LNCaP clone FGC (cell line): ENCODE data around the gene KCNQ1.

ENCODE experiments used
- DNase-seq: peaks from one replicate; pipeline ENCODE4 v3.0.0-alpha.2; 2011; ENCODE audit warnings: low read depth
- H3K4me3 ChIP-seq: 2 replicates; pipeline ENCODE4 v1.5.1; 2011; ENCODE audit warnings: mild to moderate bottlenecking, low read depth, low read length, control low read depth
- TF ChIP-seq, protein P1 (sequence below): IDR thresholded peaks from 2 replicates; pipeline ENCODE4 v1.5.1; 2012; ENCODE audit warnings: mild to moderate bottlenecking; ENCODE audit not compliant: control insufficient read depth, insufficient read depth; ENCODE audit errors: extremely low read depth

KCNQ1 gene

GRCh38 chr11:2582946-2583604, 138.3 kb downstream of the KCNQ1 start:
- TF ChIP-seq, protein P1, sequence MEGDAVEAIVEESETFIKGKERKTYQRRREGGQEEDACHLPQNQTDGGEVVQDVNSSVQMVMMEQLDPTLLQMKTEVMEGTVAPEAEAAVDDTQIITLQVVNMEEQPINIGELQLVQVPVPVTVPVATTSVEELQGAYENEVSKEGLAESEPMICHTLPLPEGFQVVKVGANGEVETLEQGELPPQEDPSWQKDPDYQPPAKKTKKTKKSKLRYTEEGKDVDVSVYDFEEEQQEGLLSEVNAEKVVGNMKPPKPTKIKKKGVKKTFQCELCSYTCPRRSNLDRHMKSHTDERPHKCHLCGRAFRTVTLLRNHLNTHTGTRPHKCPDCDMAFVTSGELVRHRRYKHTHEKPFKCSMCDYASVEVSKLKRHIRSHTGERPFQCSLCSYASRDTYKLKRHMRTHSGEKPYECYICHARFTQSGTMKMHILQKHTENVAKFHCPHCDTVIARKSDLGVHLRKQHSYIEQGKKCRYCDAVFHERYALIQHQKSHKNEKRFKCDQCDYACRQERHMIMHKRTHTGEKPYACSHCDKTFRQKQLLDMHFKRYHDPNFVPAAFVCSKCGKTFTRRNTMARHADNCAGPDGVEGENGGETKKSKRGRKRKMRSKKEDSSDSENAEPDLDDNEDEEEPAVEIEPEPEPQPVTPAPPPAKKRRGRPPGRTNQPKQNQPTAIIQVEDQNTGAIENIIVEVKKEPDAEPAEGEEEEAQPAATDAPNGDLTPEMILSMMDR, result no peak
- no peak overlapping the region for H3K4me3 ChIP-seq
- no peak for DNase-seq

GRCh38 chr11:2583605-2583958, 138.8 kb downstream of the KCNQ1 start:
- no peak for DNase-seq
- H3K4me3 ChIP-seq, result no peak overlapping the region
- TF ChIP-seq, protein P1, result no peak

GRCh38 chr11:2584434-2584811, 139.6 kb downstream of the KCNQ1 start:
- no peak overlapping the region for H3K4me3 ChIP-seq
- DNase-seq, result no peak
- TF ChIP-seq, protein P1, result no peak

- TF ChIP-seq, protein P1, result no peak
- no peak for DNase-seq
- H3K4me3 ChIP-seq, result no peak overlapping the region
These were observed 140.2 kb downstream of the KCNQ1 start for GRCh38 chr11:2584812-2585565.

- DNase-seq, result no peak
- TF ChIP-seq, protein P1, result no peak
- no peak overlapping the region for H3K4me3 ChIP-seq
These were observed 140.8 kb downstream of the KCNQ1 start for GRCh38 chr11:2585566-2586086.

DNA sequence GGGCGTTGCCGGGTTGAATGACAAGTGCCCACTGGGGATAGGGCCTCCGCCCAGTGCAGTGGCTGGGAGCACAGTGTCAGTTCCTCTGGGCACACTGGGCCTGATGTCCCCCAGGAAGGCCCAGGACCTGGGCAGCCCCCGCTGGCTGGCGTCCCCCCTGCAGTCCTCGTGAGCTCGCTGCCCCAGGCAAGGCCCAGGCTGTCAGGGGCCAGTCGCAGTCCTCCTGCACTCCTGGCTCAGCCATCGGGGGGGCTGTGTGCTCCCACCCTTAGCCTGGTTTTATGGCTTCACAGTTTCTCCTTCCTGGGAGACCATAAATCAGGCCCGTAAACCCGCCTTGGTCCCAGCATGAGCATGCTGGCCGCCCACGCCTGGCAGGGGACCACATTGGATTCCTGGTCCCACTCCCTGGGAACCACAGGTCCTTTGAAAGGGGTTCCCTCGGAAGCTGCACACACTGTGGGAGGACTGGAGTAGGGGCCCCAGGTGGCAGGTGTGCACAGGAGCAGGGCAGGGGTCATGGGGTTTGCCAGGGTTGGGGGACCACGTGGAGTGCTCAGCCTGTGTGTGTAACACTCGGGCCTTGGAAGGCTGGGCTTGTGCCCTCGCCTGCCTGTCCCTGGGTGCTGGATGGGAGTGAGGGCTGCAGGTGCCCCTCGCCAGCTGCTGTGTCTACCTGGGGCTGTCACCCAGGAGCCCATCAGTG, 141.4 kb downstream of the KCNQ1 start:
- H3K4me3 ChIP-seq, result no peak overlapping the region
- TF ChIP-seq, protein P1, result no peak
- DNase-seq, result no peak
